GM19463 (cell line): Measurements from ENCODE around the gene ARMC3.
"Not testable (repeated sequence)": the region's sequence is repeated elsewhere in the genome, so short reads cannot be mapped to it uniquely, and the experiment has no call there.

Experiments used
- ATAC-seq: cut with Tn5 transposase; IDR thresholded peaks from one replicate; pipeline ENCODE4 v1.9.1; 2021; ENCODE audit warnings: mild to moderate bottlenecking, moderate library complexity; ENCODE audit not compliant: unreplicated experiment

The ARMC3 gene

DNA sequence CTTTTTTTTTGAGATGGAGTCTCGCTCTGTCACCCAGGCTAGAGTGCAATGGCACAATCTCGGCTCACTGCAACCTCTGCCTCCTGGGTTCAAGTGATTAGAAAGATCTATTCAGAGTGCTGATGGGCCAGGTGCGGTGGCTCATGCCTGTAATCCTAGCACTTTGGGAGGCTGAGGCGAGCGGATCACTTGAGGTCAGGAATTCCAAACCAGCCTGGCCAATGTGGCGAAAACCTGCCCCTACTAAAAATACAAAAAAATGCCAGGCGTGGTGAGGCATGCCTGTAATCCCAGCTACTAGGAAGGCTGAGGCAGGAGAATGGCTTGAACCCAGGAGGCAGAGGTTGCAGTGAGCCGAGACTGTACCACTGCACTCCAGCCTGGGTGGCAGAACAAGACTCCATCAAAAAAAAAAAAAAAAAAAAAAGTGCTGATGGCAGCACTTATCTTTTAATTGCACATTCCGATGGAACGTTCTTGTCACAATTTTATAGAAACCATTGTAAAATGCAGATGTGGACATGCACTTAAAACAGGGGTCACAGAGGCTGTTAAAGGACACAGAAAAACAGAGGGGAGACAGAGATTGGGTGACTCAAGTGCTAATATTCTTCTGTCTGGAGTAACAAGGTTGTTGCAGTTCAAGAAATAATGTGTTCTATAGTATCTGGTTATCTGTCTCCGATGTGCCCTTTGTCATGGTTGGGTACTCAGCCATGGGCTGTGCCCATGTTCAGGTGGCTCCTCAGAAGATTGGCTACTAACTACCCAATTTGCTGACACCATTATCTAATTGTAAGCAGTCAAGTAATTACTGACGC, 142.4 kb downstream of the ARMC3 start:
- ATAC-seq, result not testable (repeated sequence)

DNA sequence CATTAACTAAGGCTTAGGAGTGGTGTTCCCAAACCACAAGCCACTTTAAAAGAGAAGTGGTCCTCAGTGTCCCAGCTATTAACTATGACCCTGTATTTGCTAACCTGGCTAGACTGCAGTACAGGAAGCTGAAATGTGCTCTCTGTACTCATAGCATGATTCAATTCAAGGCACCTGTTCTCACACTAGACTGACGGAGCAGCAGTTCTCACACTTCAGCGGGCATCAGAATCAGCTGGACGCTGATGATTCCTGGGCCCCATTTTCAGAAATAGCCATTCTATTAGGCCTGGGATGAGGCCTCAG, 143.0 kb downstream of the ARMC3 start:
- ATAC-seq, result no peak

DNA sequence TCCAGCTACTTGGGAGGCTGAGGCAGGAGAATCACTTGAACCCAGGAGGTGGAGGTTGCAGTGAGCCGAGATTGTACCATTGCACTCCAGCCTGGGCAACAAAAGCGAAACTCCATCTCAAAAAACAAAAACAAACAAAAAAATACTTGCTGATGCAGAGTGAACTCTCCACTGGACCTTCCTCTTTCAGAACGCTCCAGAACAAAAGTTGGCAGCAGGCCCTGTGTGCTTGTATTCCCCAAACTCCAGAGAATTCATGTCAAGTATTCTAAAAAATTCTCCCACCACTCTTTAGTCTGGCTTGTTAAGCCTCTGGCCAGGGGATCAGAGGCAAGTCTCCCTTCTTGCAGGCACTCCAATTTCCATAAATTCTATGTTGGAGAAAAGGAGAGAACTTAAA, 144.7 kb downstream of the ARMC3 start:
- ATAC-seq, result not testable (repeated sequence)

DNA sequence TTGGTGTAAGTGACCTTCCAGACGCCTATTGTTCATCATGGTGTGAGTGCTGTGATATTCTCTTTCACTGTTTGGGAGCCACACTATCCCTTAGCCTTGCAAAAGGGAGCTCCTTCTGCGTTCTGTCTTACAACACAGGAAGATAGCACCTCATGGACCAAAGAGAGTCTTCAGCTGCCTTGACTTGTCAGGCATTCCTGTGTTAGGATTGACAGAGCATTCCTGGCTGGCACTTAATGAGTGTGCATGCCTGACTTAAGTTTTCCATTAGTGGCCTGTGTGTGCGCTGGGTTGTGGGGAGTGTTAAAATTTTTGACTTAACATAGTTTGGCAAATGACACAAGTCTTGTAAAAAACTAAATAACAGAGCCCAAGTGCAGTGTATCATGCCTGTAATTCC, 145.7 kb downstream of the ARMC3 start:
- no peak for ATAC-seq

DNA sequence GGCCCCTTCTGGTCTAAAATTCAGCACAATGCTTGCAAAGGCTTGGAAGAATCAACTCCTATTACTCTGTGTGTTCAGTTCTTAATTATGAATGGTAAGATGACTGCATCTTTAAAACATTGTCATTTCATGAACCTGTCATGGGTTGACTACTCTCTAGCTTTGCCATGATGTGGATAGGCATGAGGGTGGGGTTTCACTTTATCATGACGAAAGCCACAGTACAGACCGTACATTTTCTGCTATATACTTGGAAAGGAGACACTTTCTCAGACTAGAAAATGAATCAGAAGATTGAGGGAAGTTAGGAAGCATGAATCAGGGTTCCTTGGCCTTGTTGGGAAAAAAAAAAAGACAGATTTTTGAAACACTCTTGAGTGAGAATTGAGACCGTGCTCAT, 147.8 kb downstream of the ARMC3 start:
- ATAC-seq, result no peak

DNA sequence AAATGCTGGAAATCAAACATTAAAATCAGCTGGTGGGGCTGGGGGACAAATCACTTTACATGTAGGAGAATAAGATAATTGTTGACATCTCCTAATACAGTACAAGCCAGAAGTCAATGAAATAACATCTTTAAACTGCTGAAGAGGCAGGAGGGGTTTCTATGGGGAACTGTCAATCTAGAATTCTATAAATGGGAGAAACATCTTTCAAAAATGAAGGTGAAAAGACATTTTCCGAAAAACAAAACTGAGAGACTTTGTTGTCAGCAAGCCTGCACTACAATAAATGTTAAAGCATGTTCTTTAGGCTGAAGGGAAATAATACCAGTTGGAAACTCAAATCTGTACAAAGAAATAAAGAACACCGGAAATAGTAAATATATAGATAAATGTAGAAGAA, 150.3 kb downstream of the ARMC3 start:
- no peak for ATAC-seq

DNA sequence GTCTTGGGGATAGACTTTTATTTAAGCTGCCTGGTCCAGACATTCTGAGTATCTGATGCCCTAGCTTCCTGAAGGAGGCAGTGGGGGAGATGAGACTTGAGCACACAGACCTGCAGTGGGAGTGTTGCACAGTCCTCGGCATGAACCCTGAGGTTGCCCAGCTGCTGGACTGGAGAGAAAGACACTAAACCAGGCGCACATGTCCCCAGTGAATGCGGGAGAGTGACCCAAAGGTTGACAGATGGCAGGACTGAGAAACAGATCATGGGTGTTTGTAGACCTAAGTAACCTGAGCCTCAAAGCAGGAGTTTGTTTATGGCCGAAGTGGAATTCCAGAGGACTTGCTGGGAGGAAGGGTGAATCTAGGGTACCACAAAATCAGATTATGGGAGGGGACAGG, 151.8 kb downstream of the ARMC3 start:
- ATAC-seq, result no peak

DNA sequence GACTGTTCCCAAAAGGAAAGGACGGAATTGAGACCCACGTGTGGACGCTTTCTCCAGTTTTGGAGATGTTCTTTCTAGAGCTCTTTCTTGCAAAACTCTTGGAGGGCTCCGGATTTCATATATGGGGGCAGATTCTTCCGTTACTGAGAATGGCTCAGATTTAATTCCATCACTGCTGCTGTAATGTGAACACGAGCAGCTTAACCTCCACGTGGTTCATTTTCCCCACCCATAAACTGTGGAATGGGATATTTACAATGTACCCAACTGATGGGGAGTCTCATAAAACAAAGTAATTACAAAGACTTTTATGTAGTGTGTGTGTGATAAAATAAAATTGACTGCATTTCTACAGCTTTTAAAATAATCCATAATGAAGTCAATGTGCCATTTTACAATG, 152.4 kb downstream of the ARMC3 start:
- ATAC-seq, result no peak

DNA sequence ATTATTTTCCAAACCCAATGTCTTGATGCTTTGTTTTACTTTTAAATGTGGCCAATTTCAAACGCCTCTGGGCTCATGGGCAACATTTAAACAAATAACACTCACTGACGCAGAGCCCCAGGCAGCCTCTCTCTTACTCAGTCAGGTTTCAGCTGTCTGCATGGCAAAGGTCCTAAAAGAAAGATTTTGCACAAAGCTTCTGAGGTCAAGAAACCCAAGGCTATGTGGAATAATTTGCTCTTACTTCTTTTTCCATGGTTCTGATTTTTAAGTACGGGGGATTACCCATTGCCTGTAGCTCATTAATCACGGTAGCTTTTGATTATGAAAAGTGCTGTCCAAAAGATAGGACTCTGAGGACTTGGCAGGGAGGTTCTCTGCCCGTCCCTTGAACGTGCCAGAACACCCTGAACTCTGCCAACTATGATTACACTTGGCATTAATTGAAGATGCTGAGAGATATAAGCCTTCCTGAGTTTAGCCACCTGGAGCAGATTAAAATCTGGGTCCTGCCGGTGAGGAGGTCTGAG, 153.4 kb downstream of the ARMC3 start:
- ATAC-seq, result no peak

DNA sequence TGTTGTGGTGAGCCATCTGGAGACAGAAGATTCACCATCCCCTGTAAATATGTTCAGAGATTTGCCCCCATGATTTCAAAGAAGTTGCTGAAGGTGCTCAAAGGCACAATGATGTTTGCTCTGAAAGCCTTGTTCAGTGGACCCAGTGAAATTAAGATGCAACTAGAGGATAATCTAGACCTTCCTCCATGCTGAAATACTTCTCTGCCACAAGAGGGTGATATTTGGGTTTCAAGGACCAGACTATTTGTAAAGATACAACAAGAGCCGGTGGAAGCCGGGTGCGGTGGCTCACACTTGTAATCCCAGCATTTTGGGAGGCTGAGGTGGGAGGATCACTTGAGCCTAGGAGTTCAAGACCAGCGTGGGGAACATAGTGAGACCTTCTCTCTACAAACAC, 154.0 kb downstream of the ARMC3 start:
- no peak for ATAC-seq
